GM19099 (cell line): Measurements from ENCODE around the gene LAMB2.

ENCODE experiments used
- POLR2A ChIP-seq: IDR thresholded peaks from 3 replicates; pipeline ENCODE4 v1.6.1; 2011; ENCODE audit warnings: low read depth; ENCODE audit not compliant: insufficient read length; ENCODE audit errors: extremely low read depth

The LAMB2 gene

DNA sequence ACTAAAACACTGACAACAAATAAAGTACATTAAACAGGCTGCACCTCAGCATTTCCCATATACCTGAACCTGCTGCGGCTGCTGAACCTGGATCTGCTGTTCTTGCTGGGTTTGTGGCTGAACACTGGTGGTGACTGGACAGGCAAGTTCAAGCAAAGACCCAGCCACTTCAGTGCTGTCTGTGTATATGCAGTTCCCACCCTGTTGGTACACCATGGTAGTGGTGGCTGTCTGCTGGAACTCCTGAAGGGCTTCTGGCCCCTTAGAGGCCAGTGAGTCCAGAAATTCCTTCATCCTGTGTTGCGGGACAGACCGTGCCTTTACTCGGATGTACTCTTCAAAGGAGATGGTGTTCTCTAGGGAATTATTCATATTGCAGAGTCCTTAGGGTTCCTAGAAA, 56.2 kb downstream of the LAMB2 start:
- TF ChIP-seq POLR2A, result no peak

DNA sequence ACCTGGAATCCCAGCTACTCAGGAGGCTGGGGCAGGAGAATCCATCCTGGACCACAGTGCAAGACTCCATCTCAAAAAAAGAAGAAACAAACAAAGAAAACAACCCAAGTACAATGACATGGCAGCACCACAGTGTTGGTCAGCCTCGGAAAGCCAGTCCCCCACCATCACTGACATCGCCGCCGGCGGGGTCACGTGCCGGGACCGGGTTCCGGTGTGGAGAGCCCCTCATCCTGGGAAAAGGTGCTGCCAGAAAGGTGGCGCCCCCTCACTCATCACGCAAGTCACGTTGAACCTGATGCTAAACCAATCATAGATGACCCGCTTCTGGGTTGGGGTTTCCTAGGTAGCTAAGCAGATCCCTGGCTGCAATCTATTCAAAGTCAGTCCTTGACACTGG, 56.7 kb downstream of the LAMB2 start:
- no peak for TF ChIP-seq POLR2A
